Body of pancreas (tissue), 4 donors: ENCODE measurements around the gene ABCD1. TPM values are rescaled to one million over a fixed set of nuclear protein-coding genes. Genes with fewer than 3 reads are reported as not detected.
A peak's percentile ranks its signal among the peaks of the same experiment; 100 is the strongest.

Experiments
- ATAC-seq: fragments of 150-250 bp; one replicate; pipeline ENCODE4 v1.9.1; 2016
- DNase-seq, 4 donors: peaks; one replicate each; pipeline ENCODE4 v3.0.0-alpha.2; 2019
- H3K27ac ChIP-seq, 4 donors: fragments of 200-600 bp; sonication (generic); 1 replicate in 3 of 4; 2 replicates in 1 of 4; pipeline versions ENCODE4 v1.5.1 to v1.6.1; 2016 to 2019; ENCODE audit warnings: mild to moderate bottlenecking in 1 of 4, mixed read lengths in 1 of 4, moderate library complexity in 1 of 4
- H3K27me3 ChIP-seq, 2 donors: fragments of 200-600 bp; sonication (generic); one replicate each; pipeline ENCODE4 v1.6.0; 2016; ENCODE audit warnings: mild to moderate bottlenecking in 1 of 2
- H3K36me3 ChIP-seq, 2 donors: fragments of 200-600 bp; sonication (generic); replicated peaks in 1 of 2; 2 replicates each; pipeline ENCODE4 v1.5.1; 2016; ENCODE audit warnings: low read depth in 2 of 2; ENCODE audit not compliant: insufficient read depth in 1 of 2
- H3K4me1 ChIP-seq: fragments of 200-600 bp; sonication (generic); one replicate; pipeline ENCODE4 v1.6.0; 2016
- H3K4me3 ChIP-seq, 2 donors: fragments of 200-600 bp; sonication (generic); 1 replicate in 1 of 2; 2 replicates in 1 of 2; pipeline ENCODE4 v1.5.1; 2016 to 2019
- H3K9me3 ChIP-seq, 3 donors: fragments of 200-600 bp; sonication (generic); 1 replicate in 2 of 3; 2 replicates in 1 of 3; pipeline ENCODE4 v1.5.1; 2016
- POLR2A ChIP-seq, 3 donors: fragments of 450-650 bp; IDR thresholded peaks; one replicate each; pipeline ENCODE4 v1.6.1; 2016; ENCODE audit warnings: antibody characterized with exemption in 3 of 3, mild to moderate bottlenecking in 2 of 3
- WGBS, 2 donors: methylation state at CpG; one replicate each; pipeline ENCODE4 v1.1.5; 2017; 5-methylcytosine and 5-hydroxymethylcytosine counted together
- intact Hi-C: fragments of 100-400 bp; cut with DNase I; formaldehyde crosslinking; loops from one replicate; pipeline ENCODE4 v1.15.1; 2023
- total RNA-seq, 2 donors: library from RNA; depleted of rRNA; stranded (reverse); fragments of >200 nt; gene quantifications; one replicate each; pipeline ENCODE4 v1.1.0, GENCODE V29; 2016
- TF ChIP-seq, protein P1 (sequence below), 7 experiments: fragments of 450-650 bp in 4 of 7; fragments of 200-600 bp in 3 of 7; sonication (generic) in 3 of 7; IDR thresholded peaks; one replicate each; pipeline ENCODE4 v1.5.1; 2016 to 2019; ENCODE audit warnings: antibody characterized with exemption in 7 of 7

Gene ABCD1
- total RNA-seq, 2 donors from 2014 or later, result 11.2 to 31.6 TPM

GRCh38 chrX:153755136-153755535 lies 30.5 kb downstream of the ABCD1 start:
- intact Hi-C loops, result no loop called here
- no peak for DNase-seq
- no peak for ATAC-seq
- 67 to 86% methylated on average over 1 of the region's 1 CpG for WGBS, 2 donors
- TF ChIP-seq, protein P1, sequence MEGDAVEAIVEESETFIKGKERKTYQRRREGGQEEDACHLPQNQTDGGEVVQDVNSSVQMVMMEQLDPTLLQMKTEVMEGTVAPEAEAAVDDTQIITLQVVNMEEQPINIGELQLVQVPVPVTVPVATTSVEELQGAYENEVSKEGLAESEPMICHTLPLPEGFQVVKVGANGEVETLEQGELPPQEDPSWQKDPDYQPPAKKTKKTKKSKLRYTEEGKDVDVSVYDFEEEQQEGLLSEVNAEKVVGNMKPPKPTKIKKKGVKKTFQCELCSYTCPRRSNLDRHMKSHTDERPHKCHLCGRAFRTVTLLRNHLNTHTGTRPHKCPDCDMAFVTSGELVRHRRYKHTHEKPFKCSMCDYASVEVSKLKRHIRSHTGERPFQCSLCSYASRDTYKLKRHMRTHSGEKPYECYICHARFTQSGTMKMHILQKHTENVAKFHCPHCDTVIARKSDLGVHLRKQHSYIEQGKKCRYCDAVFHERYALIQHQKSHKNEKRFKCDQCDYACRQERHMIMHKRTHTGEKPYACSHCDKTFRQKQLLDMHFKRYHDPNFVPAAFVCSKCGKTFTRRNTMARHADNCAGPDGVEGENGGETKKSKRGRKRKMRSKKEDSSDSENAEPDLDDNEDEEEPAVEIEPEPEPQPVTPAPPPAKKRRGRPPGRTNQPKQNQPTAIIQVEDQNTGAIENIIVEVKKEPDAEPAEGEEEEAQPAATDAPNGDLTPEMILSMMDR (IDR thresholded peaks at IDR 0.05), result no peak
- TF ChIP-seq POLR2A (IDR thresholded peaks at IDR 0.05), result no peak
- no peaks in the 10 kb centered on the region for H3K9me3 ChIP-seq
- H3K4me1 ChIP-seq, result no peaks in the 10 kb centered on the region
- no peaks in the 10 kb centered on the region for H3K27me3 ChIP-seq
- H3K4me3 ChIP-seq, result no peak overlapping the region
- no peaks in the 10 kb centered on the region for H3K36me3 ChIP-seq
- no peak overlapping the region for H3K27ac ChIP-seq

DNA sequence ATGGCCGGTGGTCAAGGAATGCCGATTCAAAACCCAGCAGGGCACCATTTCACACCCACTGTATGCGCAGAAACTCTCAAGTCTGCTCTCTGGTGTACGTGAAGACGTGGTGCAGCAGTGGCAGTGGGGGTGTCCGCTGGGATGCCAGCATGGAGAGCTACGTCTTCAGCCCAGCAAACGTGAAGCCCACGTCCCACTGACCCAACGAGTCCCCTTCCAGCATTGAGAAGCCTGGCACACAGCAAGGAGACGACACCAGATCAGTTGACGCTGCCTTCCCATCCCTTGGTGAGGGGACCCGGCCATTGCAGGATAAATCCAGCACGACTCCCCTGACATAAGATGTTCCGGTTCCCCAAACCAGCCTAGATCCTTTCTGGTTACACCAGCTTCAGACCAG lies 37.2 kb downstream of the ABCD1 start:
- H3K27me3 ChIP-seq, result no peaks in the 10 kb centered on the region
- H3K27ac ChIP-seq, result no peak overlapping the region
- no peak overlapping the region for H3K4me3 ChIP-seq
- H3K36me3 ChIP-seq, result no peaks in the 10 kb centered on the region
- H3K9me3 ChIP-seq, result no peaks in the 10 kb centered on the region
- DNase-seq (no peak), ATAC-seq (no peak)
- WGBS, 2 donors, result 61 to 73% methylated on average over 2 to 9 of the region's 15 CpGs
- no peak for TF ChIP-seq POLR2A (IDR thresholded peaks at IDR 0.05)
- TF ChIP-seq, protein P1 (IDR thresholded peaks at IDR 0.05), result no peak
- peaks cover 13% of the 10 kb centered on the region for H3K4me1 ChIP-seq
- intact Hi-C loops, result loop anchor here (5.0 kb wide), 1 partner anchor 190 kb away; no protein-coding TSS in a partner anchor

GRCh38 chrX:153762626-153763173 lies 38.0 kb downstream of the ABCD1 start:
- Histone ChIP-seq H3K27me3 (no peaks in the 10 kb centered on the region), H3K4me1 (peaks cover 13% of the 10 kb centered on the region), H3K27ac (no peak overlapping the region), H3K4me3 (no peak overlapping the region), H3K9me3 (no peaks in the 10 kb centered on the region), H3K36me3 (no peaks in the 10 kb centered on the region)
- intact Hi-C loops, result loop anchor here (5.0 kb wide), 1 partner anchor 190 kb away; no protein-coding TSS in a partner anchor
- DNase-seq (no peak), ATAC-seq (no peak)
- TF ChIP-seq POLR2A (IDR thresholded peaks at IDR 0.05), result no peak
- TF ChIP-seq, protein P1 (IDR thresholded peaks at IDR 0.05), result no peak
- WGBS, 2 donors, result 72 to 74% methylated on average over 7 to 13 of the region's 14 CpGs

- peaks cover 13% of the 10 kb centered on the region for H3K4me1 ChIP-seq
- intact Hi-C loops, result loop anchor here (5.0 kb wide), 1 partner anchor 189 kb away; no protein-coding TSS in a partner anchor
- no peak overlapping the region for H3K4me3 ChIP-seq
- H3K27ac ChIP-seq, result no peak overlapping the region
- TF ChIP-seq, protein P1 (IDR thresholded peaks at IDR 0.05), result no peak
- TF ChIP-seq POLR2A (IDR thresholded peaks at IDR 0.05), result no peak
- H3K27me3 ChIP-seq, result no peaks in the 10 kb centered on the region
- H3K36me3 ChIP-seq, result no peaks in the 10 kb centered on the region
- ATAC-seq, result no peak
- H3K9me3 ChIP-seq, result no peaks in the 10 kb centered on the region
- DNase-seq, result peak in 2 of 4 donors; percentile 8 to 11
- WGBS, 2 donors, result 69 to 82% methylated on average over 7 to 14 of the region's 18 CpGs
Observed at GRCh38 chrX:153763298-153763932, 38.8 kb downstream of the ABCD1 start.
